GM12874 (cell line): ENCODE data around the gene PLPPR2.

Experiments
- CTCF ChIP-seq: IDR thresholded peaks from 2 replicates; pipeline ENCODE4 v1.5.1; 2011; ENCODE audit warnings: low read depth, mild to moderate bottlenecking, control low read depth, low read length, moderate library complexity; ENCODE audit not compliant: insufficient read depth

Gene PLPPR2

GRCh38 chr19:11324748-11325389 lies 30.4 kb upstream of the PLPPR2 start:
- no peak for TF ChIP-seq CTCF

- TF ChIP-seq CTCF = no peak
Measured at GRCh38 chr19:11325544-11325943, 29.7 kb upstream of the PLPPR2 start.

- no peak for TF ChIP-seq CTCF
Measured at GRCh38 chr19:11330127-11330526, 25.1 kb upstream of the PLPPR2 start.

GRCh38 chr19:11331502-11331901 lies 23.7 kb upstream of the PLPPR2 start:
- no peak for TF ChIP-seq CTCF

GRCh38 chr19:11332822-11333221 lies 22.4 kb upstream of the PLPPR2 start:
- no peak for TF ChIP-seq CTCF

- no peak for TF ChIP-seq CTCF
Measured at GRCh38 chr19:11335449-11336146, 19.6 kb upstream of the PLPPR2 start.

GRCh38 chr19:11337080-11337479 lies 18.2 kb upstream of the PLPPR2 start:
- TF ChIP-seq CTCF = no peak
